Neutrophil (primary cell): ENCODE results near the gene LPIN1.

Experiments used
- H3K27ac ChIP-seq: fragments of 200-600 bp; sonication (generic); 2 replicates; pipeline ENCODE4 v1.5.1; 2016; ENCODE audit warnings: mild to moderate bottlenecking, moderate library complexity
- H3K27me3 ChIP-seq: fragments of 200-600 bp; sonication (generic); 2 replicates; pipeline ENCODE4 v1.6.0; 2016; ENCODE audit warnings: mild to moderate bottlenecking
- H3K36me3 ChIP-seq: fragments of 200-600 bp; sonication (generic); 2 replicates; pipeline ENCODE4 v1.5.1; 2017
- H3K4me1 ChIP-seq, 2 experiments: fragments of 200-600 bp in 1 of 2; sonication (generic) in 1 of 2; 1 replicate in 1 of 2; 2 replicates in 1 of 2; pipeline versions ENCODE4 v1.5.1 to v1.6.1; 2013 to 2016; ENCODE audit warnings: low read depth in 1 of 2, low read length in 1 of 2, mild to moderate bottlenecking in 1 of 2, moderate library complexity in 1 of 2; ENCODE audit not compliant: control insufficient read depth in 1 of 2, insufficient read depth in 1 of 2
- H3K4me3 ChIP-seq, 2 experiments: fragments of 200-600 bp in 1 of 2; sonication (generic) in 1 of 2; 1 replicate in 1 of 2; 2 replicates in 1 of 2; pipeline ENCODE4 v1.5.1; 2013 to 2016; ENCODE audit warnings: low read depth in 1 of 2, low read length in 1 of 2, mild to moderate bottlenecking in 1 of 2, moderate library complexity in 1 of 2
- H3K9me3 ChIP-seq: fragments of 200-600 bp; sonication (generic); 2 replicates; pipeline ENCODE4 v1.5.1; 2016
- TF ChIP-seq, protein P1 (sequence below): fragments of 200-600 bp; sonication (generic); IDR thresholded peaks from 2 replicates; pipeline ENCODE4 v1.5.1; 2016; ENCODE audit warnings: antibody characterized with exemption

Gene LPIN1

DNA sequence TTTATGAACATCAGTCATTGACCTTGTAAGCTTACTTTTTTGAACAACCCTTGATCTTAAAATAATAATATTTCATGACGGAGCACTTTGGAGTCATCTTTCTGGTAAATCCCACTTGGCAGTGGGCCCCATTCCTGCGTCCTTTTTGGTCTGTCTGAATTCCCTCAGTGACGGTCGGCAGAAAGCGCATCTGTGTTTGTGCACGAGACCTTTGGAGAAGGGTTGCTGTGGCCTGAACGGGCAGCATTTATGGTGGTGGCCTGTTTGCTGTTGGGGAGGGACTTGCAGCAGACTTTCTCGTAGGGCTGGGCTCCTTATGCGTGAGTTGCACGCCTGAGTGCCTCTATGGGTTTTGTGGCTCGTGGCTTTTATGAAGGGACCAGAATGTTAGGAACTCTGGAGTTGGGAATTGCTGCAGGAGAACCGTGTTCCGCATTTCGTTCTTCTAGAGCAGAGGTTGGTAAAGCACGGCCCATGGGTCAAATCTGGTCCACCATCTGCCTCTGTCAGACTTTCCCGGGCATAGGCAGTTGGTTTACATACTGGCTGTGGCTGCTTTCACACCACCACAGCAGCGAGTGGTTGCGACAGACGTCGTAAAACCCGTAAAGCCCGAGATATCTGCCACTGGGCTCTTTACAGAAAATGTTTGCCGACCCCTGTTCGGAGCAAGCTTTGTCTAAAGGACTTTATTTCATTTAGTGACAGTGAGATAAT is 30.8 kb downstream of the LPIN1 start:
- H3K4me3 ChIP-seq = no peak overlapping the region
- peaks cover 0 to 12% of the 10 kb centered on the region in 2 experiments for H3K4me1 ChIP-seq
- TF ChIP-seq, protein P1, sequence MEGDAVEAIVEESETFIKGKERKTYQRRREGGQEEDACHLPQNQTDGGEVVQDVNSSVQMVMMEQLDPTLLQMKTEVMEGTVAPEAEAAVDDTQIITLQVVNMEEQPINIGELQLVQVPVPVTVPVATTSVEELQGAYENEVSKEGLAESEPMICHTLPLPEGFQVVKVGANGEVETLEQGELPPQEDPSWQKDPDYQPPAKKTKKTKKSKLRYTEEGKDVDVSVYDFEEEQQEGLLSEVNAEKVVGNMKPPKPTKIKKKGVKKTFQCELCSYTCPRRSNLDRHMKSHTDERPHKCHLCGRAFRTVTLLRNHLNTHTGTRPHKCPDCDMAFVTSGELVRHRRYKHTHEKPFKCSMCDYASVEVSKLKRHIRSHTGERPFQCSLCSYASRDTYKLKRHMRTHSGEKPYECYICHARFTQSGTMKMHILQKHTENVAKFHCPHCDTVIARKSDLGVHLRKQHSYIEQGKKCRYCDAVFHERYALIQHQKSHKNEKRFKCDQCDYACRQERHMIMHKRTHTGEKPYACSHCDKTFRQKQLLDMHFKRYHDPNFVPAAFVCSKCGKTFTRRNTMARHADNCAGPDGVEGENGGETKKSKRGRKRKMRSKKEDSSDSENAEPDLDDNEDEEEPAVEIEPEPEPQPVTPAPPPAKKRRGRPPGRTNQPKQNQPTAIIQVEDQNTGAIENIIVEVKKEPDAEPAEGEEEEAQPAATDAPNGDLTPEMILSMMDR = no peak
- H3K9me3 ChIP-seq = no peaks in the 10 kb centered on the region
- peaks cover 18% of the 10 kb centered on the region for H3K27me3 ChIP-seq
- no peak overlapping the region for H3K27ac ChIP-seq
- no peaks in the 10 kb centered on the region for H3K36me3 ChIP-seq

GRCh38 chr2:11777886-11778415 is 31.5 kb downstream of the LPIN1 start:
- Histone ChIP-seq H3K4me3 (no peak overlapping the region), H3K36me3 (no peaks in the 10 kb centered on the region)
- TF ChIP-seq, protein P1 = no peak

GRCh38 chr2:11778416-11778815 is 32.0 kb downstream of the LPIN1 start:
- H3K4me3 ChIP-seq = no peak overlapping the region
- H3K27ac ChIP-seq = no peak overlapping the region
- no peaks in the 10 kb centered on the region for H3K36me3 ChIP-seq

More at GRCh38 chr2:11777886-11778415, 31.5 kb downstream of the LPIN1 start:
- no peaks in the 10 kb centered on the region for H3K9me3 ChIP-seq
- H3K4me1 ChIP-seq = peaks cover 0 to 12% of the 10 kb centered on the region in 2 experiments
- H3K27me3 ChIP-seq = peaks cover 18% of the 10 kb centered on the region
- no peak overlapping the region for H3K27ac ChIP-seq

GRCh38 chr2:11778923-11779757 is 32.7 kb downstream of the LPIN1 start:
- no peak overlapping the region for H3K27ac ChIP-seq
- no peaks in the 10 kb centered on the region for H3K9me3 ChIP-seq
- H3K4me1 ChIP-seq = peaks cover 0 to 12% of the 10 kb centered on the region in 2 experiments
- H3K4me3 ChIP-seq = no peak overlapping the region
- no peaks in the 10 kb centered on the region for H3K36me3 ChIP-seq
- peaks cover 18% of the 10 kb centered on the region for H3K27me3 ChIP-seq
- TF ChIP-seq, protein P1 = peak; percentile 84

More at GRCh38 chr2:11778416-11778815, 32.0 kb downstream of the LPIN1 start:
- TF ChIP-seq, protein P1 = no peak
- Histone ChIP-seq H3K4me1 (peaks cover 0 to 12% of the 10 kb centered on the region in 2 experiments), H3K9me3 (no peaks in the 10 kb centered on the region), H3K27me3 (peaks cover 18% of the 10 kb centered on the region)

DNA sequence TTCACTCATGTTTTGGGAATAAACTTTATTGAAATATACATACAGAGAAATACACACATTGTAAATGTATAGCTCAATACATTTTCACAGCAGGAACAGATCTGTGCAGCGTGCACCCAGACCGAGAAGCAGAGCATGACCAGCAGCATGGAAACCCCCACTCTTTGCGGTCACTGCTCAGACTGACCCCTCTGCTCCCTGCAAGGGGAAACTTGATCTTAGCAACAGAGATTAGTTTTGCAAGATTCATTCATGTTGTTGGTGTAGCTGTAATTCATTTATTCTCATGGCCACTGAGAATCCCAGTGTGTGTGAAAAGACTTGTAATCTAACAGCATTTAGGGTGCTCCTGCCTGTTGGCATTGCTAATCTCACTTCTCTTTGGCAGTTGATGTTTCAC is 35.2 kb downstream of the LPIN1 start:
- Histone ChIP-seq H3K4me3 (no peak overlapping the region), H3K4me1 (peaks cover 0 to 12% of the 10 kb centered on the region in 2 experiments), H3K27me3 (peaks cover 18% of the 10 kb centered on the region), H3K27ac (no peak overlapping the region), H3K36me3 (no peaks in the 10 kb centered on the region), H3K9me3 (no peaks in the 10 kb centered on the region)
- TF ChIP-seq, protein P1 = no peak
